NT2/D1 (cell line): ENCODE results near the gene NR3C1.

ENCODE experiments used
- SUZ12 ChIP-seq: IDR thresholded peaks from 2 replicates; pipeline ENCODE4 v1.6.1; 2011; ENCODE audit not compliant: insufficient read length, insufficient read depth; ENCODE audit errors: extremely low read depth
- YY1 ChIP-seq: IDR thresholded peaks from 2 replicates; pipeline ENCODE4 v1.6.1; 2011; ENCODE audit not compliant: insufficient read length, insufficient read depth
- ZNF274 ChIP-seq: IDR thresholded peaks from 2 replicates; pipeline ENCODE4 v1.6.1; 2011; ENCODE audit warnings: mild to moderate bottlenecking, low read depth, low read length

GRCh38 chr5:143359869-143360268, 43.6 kb downstream of the NR3C1 start:
- TF ChIP-seq YY1 (no peak), SUZ12 (no peak), ZNF274 (no peak)
